ENCODE data around the gene GRPEL1.
"Not testable (repeated sequence)": the region's sequence is repeated elsewhere in the genome, so short reads cannot be mapped to it uniquely, and the experiment has no call there.

Gene GRPEL1

DNA sequence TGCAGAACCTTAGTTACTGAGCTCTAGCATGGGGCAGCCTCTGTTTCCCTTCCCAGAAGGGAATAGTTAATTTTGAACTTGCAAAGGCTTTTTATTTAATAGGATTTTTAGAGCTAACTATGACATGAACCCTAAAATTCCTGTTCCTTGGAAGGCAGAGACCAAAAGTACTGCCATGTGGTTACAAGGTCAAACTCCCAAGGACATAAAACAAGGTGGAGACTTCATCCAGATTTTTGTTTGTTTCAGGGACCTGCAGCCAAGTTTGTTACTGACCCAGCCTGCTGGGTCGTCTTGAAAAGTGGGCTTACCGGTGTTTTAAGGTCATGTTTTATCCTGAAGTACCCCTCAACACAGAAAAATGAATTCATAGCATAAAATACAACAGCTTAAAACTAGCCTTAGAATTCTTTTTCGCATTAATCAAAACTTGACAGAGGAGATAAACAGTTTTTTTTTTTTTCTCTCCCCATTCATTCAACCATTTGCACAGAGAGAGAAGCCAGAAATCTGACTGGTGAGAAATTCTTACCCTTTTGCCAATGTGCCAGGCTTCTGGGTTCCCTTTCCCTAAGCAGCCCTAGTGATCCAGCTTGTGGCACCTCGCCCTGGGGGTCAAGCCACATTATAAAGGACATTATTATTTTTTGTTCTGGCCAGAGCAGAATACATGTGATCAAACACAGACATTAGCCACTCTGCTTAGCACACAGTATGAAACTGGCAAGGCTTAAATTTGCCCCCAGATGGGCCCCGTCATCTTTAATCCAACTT, 21.5 kb upstream of the GRPEL1 start:
- DNase-seq: no peak

DNA sequence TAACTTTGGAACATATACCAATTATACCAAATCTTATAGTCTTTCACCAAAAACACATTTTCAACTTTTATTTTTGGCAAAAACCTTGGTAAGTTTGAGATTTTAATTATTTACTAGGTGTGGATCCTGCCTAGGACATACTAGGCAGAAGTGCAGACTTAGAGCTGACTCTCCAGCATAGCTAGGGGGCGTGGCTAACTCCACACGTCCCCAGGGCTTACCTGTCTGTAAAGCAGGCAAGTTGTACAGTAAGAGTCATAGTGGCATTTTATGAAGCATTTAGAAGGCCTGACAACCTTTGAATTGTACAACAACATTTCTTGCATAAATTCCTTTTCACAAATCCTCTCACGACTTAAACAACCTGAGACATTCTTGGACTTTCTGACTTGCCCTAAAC, 19.2 kb upstream of the GRPEL1 start:
- no peak for DNase-seq

DNA sequence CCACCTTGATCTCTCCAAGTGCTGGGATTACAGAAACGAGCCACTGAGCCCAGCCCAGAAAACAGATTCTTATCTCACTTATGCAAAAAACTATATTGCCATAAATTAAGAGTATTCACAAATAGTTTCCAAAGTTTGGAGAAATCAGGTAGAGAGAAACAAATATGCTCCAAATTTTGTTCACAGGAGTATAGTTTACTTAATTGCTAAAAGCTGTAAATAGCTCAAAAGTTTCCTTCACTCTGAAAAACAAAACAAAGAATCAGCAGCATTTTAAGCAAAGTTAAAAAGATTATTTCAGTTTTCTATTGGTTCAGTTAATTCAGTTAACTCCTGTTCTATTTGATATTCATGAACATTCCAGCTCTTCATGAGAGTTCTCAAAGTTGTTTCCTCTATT, 18.5 kb upstream of the GRPEL1 start:
- no peak for DNase-seq

- not testable (repeated sequence) for DNase-seq
Observed at GRCh38 chr4:7084564-7084961, 16.7 kb upstream of the GRPEL1 start.

- DNase-seq: no peak
Observed at GRCh38 chr4:7083597-7084563, 16.0 kb upstream of the GRPEL1 start.

DNA sequence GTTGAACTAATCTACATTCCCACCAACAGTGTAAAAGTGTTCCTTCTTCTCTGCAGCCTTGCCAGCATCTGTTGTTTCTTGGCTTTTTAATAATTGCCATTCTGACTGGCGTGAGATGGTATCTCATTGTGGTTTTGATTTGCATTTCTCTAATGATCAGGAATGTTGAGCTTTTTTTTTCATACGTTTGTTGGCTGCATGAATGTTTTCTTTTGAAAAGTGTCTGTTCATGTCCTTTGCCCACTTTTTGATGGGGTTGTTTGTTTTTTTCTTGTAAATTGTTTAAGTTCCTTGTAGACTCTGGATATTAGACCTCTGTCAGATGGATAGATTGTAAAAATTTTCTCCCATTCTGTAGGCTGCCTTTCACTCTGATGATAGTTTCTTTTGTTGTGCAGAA, 12.0 kb upstream of the GRPEL1 start:
- not testable (repeated sequence) for DNase-seq

- DNase-seq: not testable (repeated sequence)
Observed at GRCh38 chr4:7079483-7079882, 11.6 kb upstream of the GRPEL1 start.

DNA sequence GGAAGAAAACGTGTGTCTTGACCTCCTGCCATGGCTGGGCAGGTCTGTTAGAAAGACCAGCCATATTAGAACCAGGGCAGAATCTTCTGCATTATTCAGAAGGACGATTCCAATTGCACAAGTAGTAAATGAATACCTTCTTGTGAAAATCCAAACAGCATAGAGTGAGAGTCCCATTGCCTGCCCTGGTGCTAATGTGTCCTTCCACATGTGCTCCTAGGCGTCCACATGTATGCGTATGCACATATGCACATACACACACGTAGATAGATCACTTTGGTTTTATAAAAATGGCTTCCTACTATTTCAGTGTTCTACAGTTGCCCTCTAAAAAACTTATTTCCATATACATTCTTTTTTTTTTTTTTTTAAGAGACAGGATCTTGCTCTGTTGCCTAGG, 10.2 kb upstream of the GRPEL1 start:
- DNase-seq: no peak

GRCh38 chr4:7077371-7077770, 9.5 kb upstream of the GRPEL1 start:
- no peak for DNase-seq

DNA sequence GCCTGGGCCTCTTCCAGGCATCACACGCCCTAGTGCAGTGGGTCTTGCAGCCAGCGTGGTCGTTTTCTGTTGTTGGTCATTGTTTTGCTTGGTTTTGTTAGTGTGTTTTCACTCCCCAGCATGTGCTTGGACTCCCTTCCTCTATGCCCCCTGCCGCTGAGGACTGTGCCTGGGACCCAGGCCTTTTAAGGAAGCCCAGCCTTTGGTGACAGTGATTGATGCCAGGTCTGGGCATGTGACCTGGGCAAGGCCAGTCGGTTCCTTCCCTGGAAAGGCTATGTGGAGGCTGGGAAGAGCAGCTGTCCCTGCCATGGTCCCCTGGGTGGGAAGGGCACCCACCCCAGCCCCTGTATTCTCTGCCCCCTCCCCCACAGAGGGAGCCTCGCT, 8.8 kb upstream of the GRPEL1 start:
- DNase-seq: no peak

GRCh38 chr4:7075962-7076695, 8.3 kb upstream of the GRPEL1 start:
- no peak for DNase-seq

GRCh38 chr4:7074426-7074825, 6.6 kb upstream of the GRPEL1 start:
- DNase-seq: no peak

GRCh38 chr4:7073526-7074390, 5.9 kb upstream of the GRPEL1 start:
- no peak for DNase-seq

DNA sequence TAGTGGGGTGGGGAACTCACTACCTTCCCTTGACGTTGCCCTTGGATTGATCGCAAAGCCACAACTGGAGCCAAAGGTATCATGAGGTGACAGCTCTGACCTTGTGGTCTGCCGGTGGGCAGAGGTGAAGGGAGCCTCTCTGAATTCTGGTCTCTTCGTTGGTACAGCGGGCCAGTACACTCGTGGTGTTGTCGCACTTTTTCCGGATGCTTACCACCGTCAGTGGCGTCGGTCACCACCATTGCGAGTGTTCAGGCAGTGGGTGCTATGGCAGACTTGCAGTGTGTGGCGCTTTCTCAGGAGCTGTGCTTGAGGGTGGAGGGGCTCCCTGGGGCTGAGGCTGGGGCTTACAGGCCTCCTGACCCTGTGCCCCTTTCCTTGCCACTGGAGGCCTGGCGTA, 5.2 kb upstream of the GRPEL1 start:
- DNase-seq: no peak

DNA sequence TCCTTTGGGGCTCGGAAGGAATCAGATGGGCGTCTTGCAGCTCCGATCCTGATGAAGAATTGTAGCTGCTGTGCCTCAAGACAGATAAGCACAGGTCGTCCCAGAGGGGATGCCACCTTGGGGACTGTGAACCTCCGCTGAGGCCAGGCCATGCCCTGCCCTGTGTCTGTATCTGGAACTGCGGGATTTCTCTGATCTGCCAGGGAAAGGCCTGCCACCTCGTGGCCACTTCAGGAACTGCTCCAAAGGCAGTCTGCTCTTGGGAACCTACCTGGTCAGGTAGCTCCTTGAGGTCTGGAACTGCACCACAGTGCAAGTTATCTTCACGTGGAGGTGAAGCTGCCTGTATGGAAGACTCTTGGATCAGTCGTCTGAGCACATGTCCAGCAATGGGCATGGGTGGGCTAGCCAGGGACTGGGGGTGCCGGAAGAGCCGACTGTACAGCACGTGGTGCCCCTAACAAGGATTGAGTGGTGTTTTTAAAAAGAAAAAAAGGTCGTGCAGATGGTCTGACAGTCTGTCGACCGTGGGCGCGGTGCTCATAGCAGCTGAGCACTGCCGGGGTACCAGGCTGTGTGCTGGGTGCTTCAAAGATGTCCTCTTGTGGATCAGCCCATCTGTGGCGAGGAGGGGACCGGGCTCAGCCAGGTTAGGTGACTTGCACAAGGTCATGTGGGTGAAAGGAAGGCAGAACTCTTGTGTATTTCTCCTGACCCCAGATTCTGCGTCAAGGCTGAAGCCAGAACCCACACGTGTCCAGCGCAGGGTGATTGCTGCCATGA, 3.1 kb upstream of the GRPEL1 start:
- DNase-seq: peak; percentile 23

DNA sequence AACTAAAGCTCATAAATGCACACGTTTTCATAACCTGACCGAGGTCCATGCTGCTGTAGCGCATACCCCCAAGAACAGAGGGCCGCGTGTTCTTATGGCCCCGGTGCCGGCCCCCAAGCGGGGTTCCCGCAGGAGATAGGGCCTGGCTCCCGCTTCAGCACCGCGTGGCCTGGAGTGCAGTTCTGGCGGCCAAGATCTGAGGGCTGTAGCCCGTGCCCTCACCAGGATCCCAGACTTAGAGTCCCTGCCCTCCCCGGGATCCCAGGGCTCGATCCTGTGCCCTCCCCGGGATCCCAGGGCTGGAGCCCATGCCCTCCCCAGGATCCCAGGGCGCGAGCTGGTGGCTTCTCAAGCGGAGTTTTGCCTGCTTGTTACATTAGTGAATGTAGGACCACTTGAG, 1.0 kb upstream of the GRPEL1 start:
- DNase-seq: no peak

DNA sequence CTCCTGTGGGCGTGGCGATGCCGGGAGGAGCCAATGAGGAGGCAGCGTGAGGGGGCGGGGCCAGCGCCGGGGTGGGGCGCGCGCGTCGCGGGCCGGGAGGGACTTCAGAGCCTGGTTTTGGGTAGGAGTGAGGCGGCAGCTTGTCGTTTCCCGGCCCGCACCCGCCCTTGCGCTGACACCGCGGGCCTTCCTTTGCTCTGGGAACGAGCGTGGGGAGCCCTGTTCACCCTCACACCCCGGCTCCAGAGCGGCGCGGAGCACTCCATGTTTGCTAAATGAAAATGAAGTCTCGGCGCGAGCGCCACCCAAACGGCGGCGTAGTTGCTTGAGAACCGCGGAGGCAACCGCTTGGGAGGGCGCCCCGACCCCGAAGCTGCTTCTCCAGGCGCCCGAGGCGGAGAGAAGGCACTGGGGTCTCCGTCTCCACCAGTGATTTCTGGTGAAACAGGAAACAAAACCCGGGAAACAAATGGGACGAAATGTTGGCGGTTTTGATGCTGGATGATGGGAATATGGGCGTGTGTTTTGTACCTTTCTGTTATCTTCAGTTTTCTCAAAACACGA, 497 bp upstream of the GRPEL1 start:
- peak; percentile 37 for DNase-seq

GRCh38 chr4:7067126-7067451, 775 bp downstream of the GRPEL1 start:
- no peak for DNase-seq

- DNase-seq: no peak
Observed at GRCh38 chr4:7066493-7066892, 1.4 kb downstream of the GRPEL1 start.

- DNase-seq: no peak
Observed at GRCh38 chr4:7066006-7066405, 1.9 kb downstream of the GRPEL1 start.

- DNase-seq: no peak
Observed at GRCh38 chr4:7063362-7063761, 4.5 kb downstream of the GRPEL1 start.

Data from DMS79 (cell line).